ENCODE results near the gene RTTN.
"Not testable (repeated sequence)": the region's sequence is repeated elsewhere in the genome, so short reads cannot be mapped to it uniquely, and the experiment has no call there.

Gene RTTN

DNA sequence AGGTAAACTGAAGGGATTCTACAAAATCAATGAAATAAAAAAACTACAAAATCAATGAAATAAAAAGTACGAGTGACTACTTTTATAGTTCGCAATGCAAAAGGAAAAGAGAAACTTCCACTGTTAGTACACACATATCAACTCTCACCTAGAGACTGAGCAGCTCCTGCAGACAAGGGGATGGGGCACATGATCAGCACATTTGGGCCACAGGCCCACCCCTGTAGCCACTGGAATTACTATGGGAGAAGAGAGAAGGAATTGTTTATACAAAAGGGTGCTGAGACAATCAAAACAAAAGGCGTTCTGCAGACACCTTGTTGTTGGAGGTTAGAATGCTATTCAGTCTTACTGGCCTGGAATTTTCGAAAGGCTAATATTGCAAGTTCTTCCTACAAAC, 223.1 kb downstream of the RTTN start:
- Histone ChIP-seq H3K4me3 (ENCODE audit: low read length) (no peak overlapping the region), H2AFZ (ENCODE audit: low read depth, low read length) (no peak overlapping the region), H3K9me3 (ENCODE audit: low read length) (peaks cover 4% of the 10 kb centered on the region), H3K4me1 (ENCODE audit: insufficient read depth, low read length) (peaks cover 4% of the 10 kb centered on the region), H3K27me3 (ENCODE audit: insufficient read depth, low read length) (no peaks in the 10 kb centered on the region), H3K36me3 (ENCODE audit: insufficient read depth, low read length) (no peaks in the 10 kb centered on the region)

DNA sequence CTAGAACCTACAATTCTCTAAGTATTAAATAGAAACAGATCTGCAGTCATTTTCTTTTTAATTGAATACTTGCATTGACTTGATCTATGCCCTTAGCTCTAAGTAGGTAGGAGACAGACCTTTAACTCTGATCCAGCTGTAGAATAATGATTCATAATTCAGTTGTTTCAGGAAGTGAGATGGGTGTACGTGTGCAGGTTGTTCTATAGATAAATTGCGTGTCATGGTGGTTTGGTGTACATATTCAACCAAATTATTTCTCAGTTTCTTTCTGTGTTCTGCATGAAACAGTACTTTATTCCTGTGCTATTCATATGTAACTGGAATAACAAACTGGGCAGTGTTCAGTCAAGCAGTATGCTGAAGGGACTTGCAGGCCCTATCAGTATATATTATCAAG, 223.5 kb downstream of the RTTN start:
- Histone ChIP-seq H3K27me3 (ENCODE audit: insufficient read depth, low read length) (no peaks in the 10 kb centered on the region), H3K36me3 (ENCODE audit: insufficient read depth, low read length) (no peaks in the 10 kb centered on the region), H3K9me3 (ENCODE audit: low read length) (peaks cover 5% of the 10 kb centered on the region), H3K4me3 (ENCODE audit: low read length) (no peak overlapping the region), H2AFZ (ENCODE audit: low read depth, low read length) (no peak overlapping the region), H3K4me1 (ENCODE audit: insufficient read depth, low read length) (peaks cover 4% of the 10 kb centered on the region)

DNA sequence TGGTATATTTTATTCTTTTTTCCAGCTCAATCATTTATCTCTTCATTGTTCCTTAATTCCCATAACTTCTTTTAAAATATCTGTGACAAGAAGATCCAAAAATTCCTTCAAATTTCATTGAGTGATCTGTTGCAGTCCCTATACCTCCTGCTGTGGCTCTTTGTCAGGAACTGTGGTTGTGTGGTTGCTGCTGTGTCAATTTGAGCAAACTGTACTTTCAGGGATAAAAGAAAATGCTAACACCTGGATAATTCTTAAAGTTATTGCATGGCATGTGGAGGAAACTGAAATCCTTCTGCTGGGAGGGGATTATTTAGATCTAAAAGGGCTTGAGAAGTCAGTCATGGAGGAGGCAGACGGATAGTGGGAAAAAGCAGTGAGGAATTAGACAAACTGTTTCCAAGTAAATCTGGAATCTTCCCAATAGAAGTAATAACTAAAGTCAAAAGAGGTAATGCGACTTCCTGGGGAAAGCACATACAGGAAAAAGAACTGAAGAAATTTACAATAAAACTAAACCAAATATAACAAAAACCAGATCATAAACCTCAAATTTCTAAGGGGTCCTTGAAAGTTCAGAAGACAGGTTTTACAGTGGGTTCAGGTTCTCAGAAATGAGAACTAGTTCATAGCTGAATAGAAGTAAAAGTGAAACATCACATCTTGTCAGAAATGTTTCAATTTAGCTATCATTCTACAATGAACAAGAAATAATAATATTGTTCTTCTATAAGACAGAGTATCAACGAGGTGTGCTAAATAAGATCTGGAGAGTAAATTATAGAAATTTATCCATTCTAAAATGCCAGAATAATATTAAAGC, 224.3 kb downstream of the RTTN start:
- no peaks in the 10 kb centered on the region for H3K36me3 ChIP-seq (ENCODE audit: insufficient read depth, low read length)
- H3K27me3 ChIP-seq (ENCODE audit: insufficient read depth, low read length): no peaks in the 10 kb centered on the region
- peaks cover 4% of the 10 kb centered on the region for H3K4me1 ChIP-seq (ENCODE audit: insufficient read depth, low read length)
- no peak overlapping the region for H3K4me3 ChIP-seq (ENCODE audit: low read length)
- H2AFZ ChIP-seq (ENCODE audit: low read depth, low read length): no peak overlapping the region
- peaks cover 3% of the 10 kb centered on the region for H3K9me3 ChIP-seq (ENCODE audit: low read length)

DNA sequence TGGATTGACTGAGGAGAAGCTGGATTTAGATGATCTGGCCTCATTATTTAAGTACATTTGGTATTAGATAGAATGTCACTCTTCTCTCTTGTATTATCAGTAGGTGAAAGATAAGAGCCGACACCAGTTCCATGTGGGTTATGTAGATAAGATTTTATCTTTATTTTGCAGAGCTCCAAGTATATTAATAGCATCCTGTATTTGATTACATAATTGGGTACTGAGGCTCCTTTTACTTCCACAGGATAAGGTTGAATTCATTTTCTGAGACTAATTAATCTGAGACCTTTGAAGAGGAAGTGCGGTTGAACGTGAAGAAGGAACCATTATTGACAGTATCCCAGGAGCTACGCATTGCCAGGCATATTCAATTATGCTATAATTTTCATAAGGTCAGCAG, 225.0 kb downstream of the RTTN start:
- H3K27me3 ChIP-seq (ENCODE audit: insufficient read depth, low read length): no peaks in the 10 kb centered on the region
- H3K36me3 ChIP-seq (ENCODE audit: insufficient read depth, low read length): no peaks in the 10 kb centered on the region
- peaks cover 4% of the 10 kb centered on the region for H3K4me1 ChIP-seq (ENCODE audit: insufficient read depth, low read length)
- no peak overlapping the region for H3K4me3 ChIP-seq (ENCODE audit: low read length)
- H2AFZ ChIP-seq (ENCODE audit: low read depth, low read length): no peak overlapping the region
- H3K9me3 ChIP-seq (ENCODE audit: low read length): peaks cover 5% of the 10 kb centered on the region

DNA sequence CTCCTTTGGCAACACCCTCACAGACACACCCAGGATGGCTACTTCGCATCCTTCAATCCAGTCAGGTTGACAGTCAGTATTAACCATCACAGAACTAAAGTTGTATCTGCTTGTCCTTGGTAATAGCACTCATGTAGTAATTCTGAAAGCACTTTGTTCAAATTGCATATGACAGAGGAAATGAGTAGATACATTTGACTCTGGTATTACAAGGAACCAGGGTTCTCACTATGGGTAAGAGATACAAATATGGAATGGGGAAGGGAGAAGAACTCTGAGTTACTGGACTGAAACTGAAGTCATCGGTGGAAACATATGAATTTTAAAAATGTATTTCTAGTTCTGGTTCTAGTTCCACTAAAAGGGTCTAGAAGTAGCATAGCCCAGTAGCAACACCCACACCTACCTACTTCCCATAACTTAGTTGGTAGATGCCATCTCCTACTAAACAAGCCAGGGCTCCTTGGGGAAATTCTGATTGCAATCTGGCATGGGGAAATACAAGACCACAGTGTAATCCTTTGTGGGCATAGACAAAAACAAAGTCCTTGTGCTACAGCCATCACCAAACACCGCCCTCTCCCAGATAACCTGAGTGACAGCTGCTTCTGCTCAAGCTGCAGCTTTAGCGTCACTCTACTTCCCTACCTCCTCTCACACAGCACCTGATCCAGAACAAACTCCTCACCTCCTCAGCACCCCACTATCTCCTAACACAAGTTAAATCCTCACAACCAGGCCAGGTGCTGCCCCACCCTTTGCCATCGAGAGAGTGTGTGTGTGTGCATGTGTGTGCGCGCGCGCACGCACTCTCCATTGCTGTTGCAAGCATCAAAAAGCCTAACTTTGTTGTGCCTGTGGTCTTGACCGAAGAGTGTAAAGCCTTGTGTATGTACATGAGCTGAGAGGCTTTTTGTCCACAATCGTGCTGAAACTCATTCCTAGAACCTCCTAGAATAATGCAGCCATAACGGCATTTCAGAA, 226.5 kb downstream of the RTTN start:
- peaks cover 4% of the 10 kb centered on the region for H3K4me1 ChIP-seq (ENCODE audit: insufficient read depth, low read length)
- H2AFZ ChIP-seq (ENCODE audit: low read depth, low read length): no peak overlapping the region
- H3K9me3 ChIP-seq (ENCODE audit: low read length): peaks cover 5% of the 10 kb centered on the region
- no peaks in the 10 kb centered on the region for H3K36me3 ChIP-seq (ENCODE audit: insufficient read depth, low read length)
- H3K27me3 ChIP-seq (ENCODE audit: insufficient read depth, low read length): no peaks in the 10 kb centered on the region
- no peak overlapping the region for H3K4me3 ChIP-seq (ENCODE audit: low read length)

DNA sequence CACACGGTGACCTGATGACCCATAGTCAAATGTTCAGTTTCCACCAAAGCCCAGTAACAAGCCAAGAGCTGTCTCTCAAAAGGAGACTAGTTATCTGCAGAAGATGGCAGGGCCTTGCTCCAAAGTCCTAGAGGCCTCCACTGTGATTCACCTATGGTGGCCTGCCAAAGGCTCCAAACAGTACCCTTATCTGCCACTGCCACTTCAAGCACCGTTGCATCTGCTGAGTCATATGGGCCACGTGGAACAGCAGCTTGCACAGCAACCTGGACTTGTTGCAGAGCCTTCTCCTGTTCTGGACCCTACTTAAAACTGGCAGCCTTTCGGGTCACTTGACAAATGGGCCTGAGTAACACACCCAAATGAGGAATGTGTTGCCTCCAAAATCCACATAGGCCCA, 230.2 kb downstream of the RTTN start:
- H3K4me1 ChIP-seq (ENCODE audit: insufficient read depth, low read length); H3K9me3 ChIP-seq (ENCODE audit: low read length); H2AFZ ChIP-seq (ENCODE audit: low read depth, low read length); H3K4me3 ChIP-seq (ENCODE audit: low read length); H3K36me3 ChIP-seq (ENCODE audit: insufficient read depth, low read length); H3K27me3 ChIP-seq (ENCODE audit: insufficient read depth, low read length): not testable (repeated sequence)

DNA sequence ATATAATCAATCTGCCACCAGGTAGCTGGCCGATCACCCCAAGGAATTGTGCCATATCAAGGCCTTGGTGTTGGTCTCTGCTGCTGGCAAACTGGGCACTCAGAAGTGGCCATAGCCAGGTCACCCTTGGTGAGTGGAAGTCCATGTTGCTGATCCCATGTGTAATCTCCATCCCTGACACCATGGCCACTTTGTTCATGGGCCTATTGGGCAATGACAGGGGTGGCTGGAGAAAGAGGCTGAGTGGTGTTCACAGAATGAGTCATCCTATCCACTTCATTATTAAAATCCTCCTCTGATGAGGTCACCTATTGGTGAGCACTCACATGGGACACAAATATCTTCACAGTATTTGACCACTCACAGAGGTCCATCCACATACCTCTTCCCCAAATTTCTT, 231.1 kb downstream of the RTTN start:
- H3K27me3 ChIP-seq (ENCODE audit: insufficient read depth, low read length): no peaks in the 10 kb centered on the region
- H3K4me1 ChIP-seq (ENCODE audit: insufficient read depth, low read length): no peaks in the 10 kb centered on the region
- H3K36me3 ChIP-seq (ENCODE audit: insufficient read depth, low read length): no peaks in the 10 kb centered on the region
- no peak overlapping the region for H2AFZ ChIP-seq (ENCODE audit: low read depth, low read length)
- H3K4me3 ChIP-seq (ENCODE audit: low read length): no peak overlapping the region
- H3K9me3 ChIP-seq (ENCODE audit: low read length): peaks cover 7% of the 10 kb centered on the region

DNA sequence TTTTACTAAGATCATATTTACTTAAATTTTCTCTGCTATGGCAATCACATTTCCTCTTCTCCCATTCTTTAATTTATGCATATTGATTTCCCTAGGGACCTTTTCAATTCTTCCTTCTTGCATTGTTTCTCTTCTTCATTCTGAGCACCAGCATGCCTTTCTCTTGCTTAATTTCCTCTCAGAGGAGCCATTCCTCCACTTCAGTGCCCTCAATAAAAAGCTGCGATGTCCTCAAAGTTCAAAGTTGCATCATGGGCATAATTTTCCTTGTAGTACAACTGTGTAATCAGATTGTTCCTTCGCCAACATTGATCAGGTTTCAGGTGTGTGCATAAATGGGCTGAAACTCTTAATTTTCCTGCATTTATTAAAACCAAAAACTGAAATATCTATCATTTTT, 236.0 kb downstream of the RTTN start:
- Histone ChIP-seq H3K4me3 (ENCODE audit: low read length) (no peak overlapping the region), H2AFZ (ENCODE audit: low read depth, low read length) (no peak overlapping the region), H3K9me3 (ENCODE audit: low read length) (peaks cover 2% of the 10 kb centered on the region), H3K27me3 (ENCODE audit: insufficient read depth, low read length) (no peaks in the 10 kb centered on the region), H3K4me1 (ENCODE audit: insufficient read depth, low read length) (no peaks in the 10 kb centered on the region), H3K36me3 (ENCODE audit: insufficient read depth, low read length) (no peaks in the 10 kb centered on the region)

DNA sequence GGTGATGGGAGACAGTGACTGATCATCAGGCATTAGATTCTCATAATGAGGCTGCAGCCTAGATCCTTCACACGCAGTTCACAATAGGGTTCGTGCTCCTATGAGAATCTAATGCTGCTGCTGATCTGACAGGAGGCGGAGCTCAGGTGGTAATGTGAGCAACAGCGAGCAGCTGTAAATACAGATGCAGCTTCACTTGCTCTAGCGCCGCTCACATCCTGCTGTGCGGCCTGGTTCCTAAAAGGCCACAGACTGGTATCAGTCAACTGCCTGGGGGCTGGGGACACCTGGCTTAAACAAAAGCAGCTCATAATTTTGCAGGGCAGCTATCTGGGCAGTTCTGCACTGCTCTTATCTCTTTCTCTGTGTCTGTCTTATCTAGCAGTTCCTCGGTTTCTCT, 237.4 kb downstream of the RTTN start:
- no peak overlapping the region for H2AFZ ChIP-seq (ENCODE audit: low read depth, low read length)
- no peaks in the 10 kb centered on the region for H3K27me3 ChIP-seq (ENCODE audit: insufficient read depth, low read length)
- H3K4me3 ChIP-seq (ENCODE audit: low read length): no peak overlapping the region
- no peaks in the 10 kb centered on the region for H3K36me3 ChIP-seq (ENCODE audit: insufficient read depth, low read length)
- H3K4me1 ChIP-seq (ENCODE audit: insufficient read depth, low read length): no peaks in the 10 kb centered on the region
- H3K9me3 ChIP-seq (ENCODE audit: low read length): no peaks in the 10 kb centered on the region

DNA sequence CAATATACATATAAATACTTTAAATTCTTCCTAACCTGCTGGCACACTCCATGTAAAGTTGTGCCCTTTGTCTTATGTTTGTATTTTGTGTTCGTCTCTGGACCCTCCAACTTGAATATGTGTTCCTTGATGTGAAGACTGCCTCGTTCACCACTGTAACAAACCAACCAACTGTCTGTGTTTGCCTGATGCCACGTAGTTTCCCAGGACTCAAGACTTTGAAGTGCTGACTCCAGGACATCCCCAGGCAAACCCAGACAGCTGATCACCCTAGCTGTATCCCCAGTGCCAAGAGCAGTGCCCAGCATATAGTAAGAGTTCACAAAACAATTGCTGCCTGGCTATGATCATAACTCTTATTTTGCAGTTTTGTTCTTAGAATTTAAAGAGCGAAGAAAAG, 242.3 kb downstream of the RTTN start:
- Histone ChIP-seq H3K27me3 (ENCODE audit: insufficient read depth, low read length) (no peaks in the 10 kb centered on the region), H3K4me3 (ENCODE audit: low read length) (no peak overlapping the region), H3K4me1 (ENCODE audit: insufficient read depth, low read length) (no peaks in the 10 kb centered on the region), H3K9me3 (ENCODE audit: low read length) (no peaks in the 10 kb centered on the region), H2AFZ (ENCODE audit: low read depth, low read length) (no peak overlapping the region), H3K36me3 (ENCODE audit: insufficient read depth, low read length) (no peaks in the 10 kb centered on the region)

DNA sequence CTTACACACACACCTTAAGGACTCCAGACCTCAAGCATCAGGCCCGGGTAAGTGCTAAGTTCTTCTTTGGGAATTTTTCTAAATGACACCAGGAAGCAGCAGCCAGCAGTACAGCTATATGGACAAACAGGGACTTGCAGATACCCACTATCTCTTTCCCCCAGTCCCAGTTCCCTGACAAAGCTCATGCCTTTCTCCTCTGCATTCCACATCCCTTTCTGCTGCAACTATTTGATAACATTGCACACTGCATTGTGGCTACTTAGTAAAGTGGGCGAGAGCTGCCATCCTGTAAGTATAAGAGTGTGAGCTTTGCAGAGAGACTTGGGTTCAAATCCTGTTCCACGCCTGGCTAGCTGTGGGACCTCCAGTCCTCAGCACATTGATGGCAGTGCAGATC, 243.8 kb downstream of the RTTN start:
- Histone ChIP-seq H3K4me1 (ENCODE audit: insufficient read depth, low read length) (no peaks in the 10 kb centered on the region), H3K4me3 (ENCODE audit: low read length) (no peak overlapping the region), H3K9me3 (ENCODE audit: low read length) (no peaks in the 10 kb centered on the region), H2AFZ (ENCODE audit: low read depth, low read length) (no peak overlapping the region), H3K36me3 (ENCODE audit: insufficient read depth, low read length) (no peaks in the 10 kb centered on the region), H3K27me3 (ENCODE audit: insufficient read depth, low read length) (no peaks in the 10 kb centered on the region)

DNA sequence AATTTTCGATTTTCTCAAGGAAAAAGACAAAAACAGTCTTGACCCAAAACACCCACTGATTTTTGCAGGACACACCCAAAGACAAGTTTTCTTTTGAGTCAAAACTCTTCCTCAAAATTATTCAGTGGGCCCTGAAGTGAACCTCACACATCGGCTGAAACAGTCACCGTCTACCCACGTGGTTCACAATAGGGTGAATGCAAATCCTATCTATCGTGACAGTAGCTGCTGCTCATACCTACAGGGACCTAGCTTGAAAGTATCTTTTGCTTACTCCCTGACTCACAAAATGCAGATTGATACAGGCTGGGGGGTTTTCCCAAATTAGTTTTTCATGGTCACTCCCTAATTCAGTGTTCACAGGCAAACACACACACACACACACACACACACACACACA, 247.1 kb downstream of the RTTN start:
- H2AFZ ChIP-seq (ENCODE audit: low read depth, low read length): no peak overlapping the region
- H3K27me3 ChIP-seq (ENCODE audit: insufficient read depth, low read length): no peaks in the 10 kb centered on the region
- no peaks in the 10 kb centered on the region for H3K36me3 ChIP-seq (ENCODE audit: insufficient read depth, low read length)
- no peaks in the 10 kb centered on the region for H3K9me3 ChIP-seq (ENCODE audit: low read length)
- H3K4me1 ChIP-seq (ENCODE audit: insufficient read depth, low read length): no peaks in the 10 kb centered on the region
- no peak overlapping the region for H3K4me3 ChIP-seq (ENCODE audit: low read length)

DNA sequence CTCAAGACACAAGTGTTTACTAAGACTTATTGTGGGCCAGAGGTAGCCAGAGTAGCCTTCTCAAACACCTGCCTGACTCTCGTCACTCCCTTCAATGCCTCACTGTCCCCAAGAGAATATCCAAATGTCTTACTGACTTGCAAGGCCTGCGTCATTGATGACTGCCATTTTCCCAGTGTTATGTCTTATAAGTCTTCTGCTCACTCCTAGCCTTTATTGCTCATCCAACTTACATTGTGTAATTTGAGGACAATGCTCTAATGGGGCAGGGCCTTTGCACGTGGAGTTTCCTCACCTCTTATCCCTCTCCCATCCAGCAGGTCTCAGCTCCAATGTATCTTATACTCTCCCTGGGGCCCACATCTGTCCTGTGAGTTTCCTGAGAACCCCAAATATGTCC, 247.7 kb downstream of the RTTN start:
- Histone ChIP-seq H3K4me3 (ENCODE audit: low read length) (no peak overlapping the region), H3K9me3 (ENCODE audit: low read length) (no peaks in the 10 kb centered on the region), H3K36me3 (ENCODE audit: insufficient read depth, low read length) (no peaks in the 10 kb centered on the region), H3K4me1 (ENCODE audit: insufficient read depth, low read length) (no peaks in the 10 kb centered on the region), H2AFZ (ENCODE audit: low read depth, low read length) (no peak overlapping the region), H3K27me3 (ENCODE audit: insufficient read depth, low read length) (no peaks in the 10 kb centered on the region)

Measured in neuron (in vitro differentiated cells).